Body of pancreas (tissue), 4 donors: Measurements from ENCODE around the gene PRR14L.

Source experiments
- POLR2A ChIP-seq, 3 donors: fragments of 450-650 bp; IDR thresholded peaks; one replicate each; pipeline ENCODE4 v1.6.1; 2016; ENCODE audit warnings: antibody characterized with exemption in 3 of 3, mild to moderate bottlenecking in 2 of 3
- TF ChIP-seq, protein P1 (sequence below), 7 experiments: fragments of 450-650 bp in 4 of 7; fragments of 200-600 bp in 3 of 7; sonication (generic) in 3 of 7; IDR thresholded peaks; one replicate each; pipeline ENCODE4 v1.5.1; 2016 to 2019; ENCODE audit warnings: antibody characterized with exemption in 7 of 7

DNA sequence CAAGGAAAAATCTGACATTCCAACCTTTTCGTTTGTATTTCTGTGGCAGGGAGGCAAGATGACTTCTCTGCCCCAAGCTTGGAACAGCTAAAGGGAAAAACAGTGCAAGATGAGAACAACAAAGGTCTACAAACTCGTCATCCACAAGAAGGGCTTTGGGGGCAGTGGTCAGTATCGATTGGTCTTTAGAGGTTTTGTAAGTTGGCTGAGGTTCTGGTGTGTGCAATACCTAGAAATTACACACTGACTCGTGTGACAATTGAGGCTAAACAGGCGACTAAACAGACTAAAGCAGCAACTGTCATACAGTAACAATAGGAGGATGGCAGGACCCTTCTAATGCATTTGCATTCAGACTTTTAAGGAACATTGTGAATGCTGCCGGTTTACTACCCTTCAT, 4.9 kb upstream of the PRR14L start:
- TF ChIP-seq, protein P1, sequence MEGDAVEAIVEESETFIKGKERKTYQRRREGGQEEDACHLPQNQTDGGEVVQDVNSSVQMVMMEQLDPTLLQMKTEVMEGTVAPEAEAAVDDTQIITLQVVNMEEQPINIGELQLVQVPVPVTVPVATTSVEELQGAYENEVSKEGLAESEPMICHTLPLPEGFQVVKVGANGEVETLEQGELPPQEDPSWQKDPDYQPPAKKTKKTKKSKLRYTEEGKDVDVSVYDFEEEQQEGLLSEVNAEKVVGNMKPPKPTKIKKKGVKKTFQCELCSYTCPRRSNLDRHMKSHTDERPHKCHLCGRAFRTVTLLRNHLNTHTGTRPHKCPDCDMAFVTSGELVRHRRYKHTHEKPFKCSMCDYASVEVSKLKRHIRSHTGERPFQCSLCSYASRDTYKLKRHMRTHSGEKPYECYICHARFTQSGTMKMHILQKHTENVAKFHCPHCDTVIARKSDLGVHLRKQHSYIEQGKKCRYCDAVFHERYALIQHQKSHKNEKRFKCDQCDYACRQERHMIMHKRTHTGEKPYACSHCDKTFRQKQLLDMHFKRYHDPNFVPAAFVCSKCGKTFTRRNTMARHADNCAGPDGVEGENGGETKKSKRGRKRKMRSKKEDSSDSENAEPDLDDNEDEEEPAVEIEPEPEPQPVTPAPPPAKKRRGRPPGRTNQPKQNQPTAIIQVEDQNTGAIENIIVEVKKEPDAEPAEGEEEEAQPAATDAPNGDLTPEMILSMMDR (IDR thresholded peaks at IDR 0.05), result no peak
- no peak for TF ChIP-seq POLR2A (IDR thresholded peaks at IDR 0.05)
